NCI-H146 treated with DMSO at 0.1 percent for 48 hours (cell line): ENCODE measurements around the gene ABHD17A.
"Not testable (repeated sequence)": the region's sequence is repeated elsewhere in the genome, so short reads cannot be mapped to it uniquely, and the experiment has no call there.

Source experiments
- DNase-seq: peaks from one replicate; lab custom pipeline; 2025; ENCODE audit not compliant: unreplicated experiment; lab: John Stamatoyannopoulos, UW

The ABHD17A gene

GRCh38 chr19:1911098-1911497 lies 25.8 kb upstream of the ABHD17A start:
- DNase-seq, result no peak

- no peak for DNase-seq
Measured at GRCh38 chr19:1910177-1910576, 24.9 kb upstream of the ABHD17A start.

- DNase-seq, result no peak
Measured at GRCh38 chr19:1909761-1910080, 24.4 kb upstream of the ABHD17A start.

GRCh38 chr19:1908364-1908678 lies 23.0 kb upstream of the ABHD17A start:
- no peak for DNase-seq

GRCh38 chr19:1907563-1908363 lies 22.5 kb upstream of the ABHD17A start:
- DNase-seq, result no peak

- DNase-seq, result no peak
Measured at GRCh38 chr19:1906985-1907562, 21.8 kb upstream of the ABHD17A start.

- no peak for DNase-seq
Measured at GRCh38 chr19:1905863-1906375, 20.6 kb upstream of the ABHD17A start.

- peak; percentile 82 for DNase-seq
Measured at GRCh38 chr19:1905110-1905862, 20.0 kb upstream of the ABHD17A start, which contains the start of the genes ADAT3 and SCAMP4. Gene ADAT3, plus strand, starts transcription at chr19:1905399. Its CDS starts 6,649 bp downstream, at chr19:1912048. Gene SCAMP4, plus strand, starts transcription at chr19:1905399. Its CDS starts 9,621 bp downstream, at chr19:1915020.

GRCh38 chr19:1904860-1905109 lies 19.5 kb upstream of the ABHD17A start:
- no peak for DNase-seq

GRCh38 chr19:1902923-1903322 lies 17.6 kb upstream of the ABHD17A start:
- no peak for DNase-seq

- DNase-seq, result no peak
Measured at GRCh38 chr19:1901940-1902404, 16.7 kb upstream of the ABHD17A start.

- no peak for DNase-seq
Measured at GRCh38 chr19:1896508-1896907, 11.2 kb upstream of the ABHD17A start.

GRCh38 chr19:1893791-1894190 lies 8.5 kb upstream of the ABHD17A start:
- no peak for DNase-seq

- DNase-seq, result no peak
Measured at GRCh38 chr19:1889907-1890306, 4.6 kb upstream of the ABHD17A start.

GRCh38 chr19:1888385-1888784 lies 3.1 kb upstream of the ABHD17A start:
- DNase-seq, result no peak

- DNase-seq, result not testable (repeated sequence)
Measured at GRCh38 chr19:1886360-1886759, 1.1 kb upstream of the ABHD17A start.

GRCh38 chr19:1884719-1885334 lies 469 bp downstream of the ABHD17A start:
- no peak for DNase-seq

GRCh38 chr19:1884291-1884718 lies 991 bp downstream of the ABHD17A start:
- DNase-seq, result no peak

- no peak for DNase-seq
Measured at GRCh38 chr19:1883784-1884183, 1.5 kb downstream of the ABHD17A start.

GRCh38 chr19:1882786-1883692 lies 2.3 kb downstream of the ABHD17A start:
- no peak for DNase-seq
